Stimulated activated CD8-positive, alpha-beta memory T cell treated with anti-CD3 and anti-CD28 coated beads, Interleukin-12 subunit alpha, Interleukin-12 subunit beta, amount 100 ng/mL, for 4 hours (primary cell): ENCODE data around the gene MICU2.

Experiments
- DNase-seq: peaks from one replicate; pipeline ENCODE4 v3.0.0-alpha.2; 2020; ENCODE audit warnings: low read depth

Gene MICU2

GRCh38 chr13:21544515-21544914 is 59.5 kb downstream of the MICU2 start:
- no peak for DNase-seq

- DNase-seq = no peak
These were observed 61.4 kb downstream of the MICU2 start for GRCh38 chr13:21542563-21542962.

- no peak for DNase-seq
These were observed 62.0 kb downstream of the MICU2 start for GRCh38 chr13:21541980-21542379.

GRCh38 chr13:21541271-21541670 is 62.7 kb downstream of the MICU2 start:
- no peak for DNase-seq

- no peak for DNase-seq
These were observed 64.3 kb downstream of the MICU2 start for GRCh38 chr13:21539687-21540086.

- DNase-seq = no peak
These were observed 65.2 kb downstream of the MICU2 start for GRCh38 chr13:21538753-21539152.

GRCh38 chr13:21538280-21538679 is 65.7 kb downstream of the MICU2 start:
- DNase-seq = no peak

- no peak for DNase-seq
These were observed 66.9 kb downstream of the MICU2 start for GRCh38 chr13:21537105-21537504.

- no peak for DNase-seq
These were observed 69.2 kb downstream of the MICU2 start for GRCh38 chr13:21534760-21535159.

- no peak for DNase-seq
These were observed 72.5 kb downstream of the MICU2 start for GRCh38 chr13:21531455-21531854.

- DNase-seq = no peak
These were observed 73.3 kb downstream of the MICU2 start for GRCh38 chr13:21530656-21531055.

- DNase-seq = no peak
These were observed 74.7 kb downstream of the MICU2 start for GRCh38 chr13:21529146-21529893.

- no peak for DNase-seq
These were observed 75.4 kb downstream of the MICU2 start for GRCh38 chr13:21528616-21529015.

GRCh38 chr13:21526707-21527540 is 77.0 kb downstream of the MICU2 start:
- DNase-seq = no peak

GRCh38 chr13:21522847-21523246 is 81.1 kb downstream of the MICU2 start:
- no peak for DNase-seq

- no peak for DNase-seq
These were observed 81.8 kb downstream of the MICU2 start for GRCh38 chr13:21522130-21522529.

- DNase-seq = no peak
These were observed 85.3 kb downstream of the MICU2 start for GRCh38 chr13:21518617-21519144.

GRCh38 chr13:21517576-21517975 is 86.4 kb downstream of the MICU2 start:
- no peak for DNase-seq

- DNase-seq = no peak
These were observed 87.2 kb downstream of the MICU2 start for GRCh38 chr13:21516805-21517204.

- DNase-seq = no peak
These were observed 92.1 kb downstream of the MICU2 start for GRCh38 chr13:21511849-21512248.

- DNase-seq = no peak
These were observed 99.6 kb downstream of the MICU2 start for GRCh38 chr13:21504379-21504778.

GRCh38 chr13:21501686-21502085 is 102.3 kb downstream of the MICU2 start:
- DNase-seq = no peak

- no peak for DNase-seq
These were observed 117.6 kb downstream of the MICU2 start for GRCh38 chr13:21486322-21486721.
